ENCODE measurements around the gene CDPF1.

Gene CDPF1

DNA sequence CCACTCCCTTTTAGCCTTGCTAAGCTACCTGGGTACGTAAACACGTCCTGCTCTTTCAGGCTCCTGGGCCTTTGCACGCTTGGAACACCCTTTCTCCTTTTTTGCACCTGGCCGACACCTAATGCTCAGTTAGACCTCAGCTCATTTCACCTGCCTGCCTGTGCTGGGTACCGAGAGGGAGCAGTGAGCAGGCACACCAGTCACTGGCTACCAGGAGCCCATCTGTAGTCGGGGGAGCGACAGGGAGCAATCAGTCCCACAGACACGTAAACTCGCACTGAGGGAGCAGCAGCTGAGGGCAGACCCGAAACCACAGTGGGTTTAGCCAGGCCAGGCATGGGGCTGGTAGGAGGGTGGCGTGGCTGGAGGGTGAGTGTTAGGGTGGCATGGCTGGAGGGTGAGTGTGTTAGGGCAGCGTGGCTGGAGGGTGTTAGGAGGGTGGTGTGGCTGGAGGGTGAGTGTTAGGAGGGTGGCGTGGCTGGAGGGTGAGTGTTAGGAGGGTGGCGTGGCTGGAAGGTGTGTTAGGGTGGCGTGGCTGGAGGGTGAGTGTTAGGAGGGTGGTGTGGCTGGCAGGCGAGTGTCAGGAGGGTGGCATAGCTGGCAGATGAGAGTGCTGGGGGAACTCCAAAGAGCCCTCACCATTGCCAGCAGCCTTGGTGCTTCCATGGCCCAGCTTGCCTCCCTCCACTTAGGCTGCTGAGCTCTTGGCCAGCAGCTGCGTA is 40.2 kb upstream of the CDPF1 start:
- Mint-ChIP-seq H3K27ac (peak overlapping the region; percentile 72), H3K4me1 (ENCODE audit: low read depth) (peaks cover 45% of the 10 kb centered on the region), H3K9me3 (no peaks in the 10 kb centered on the region), H3K27me3 (no peaks in the 10 kb centered on the region), H3K4me3 (no peak overlapping the region), H3K36me3 (ENCODE audit: low read depth) (peaks cover 78% of the 10 kb centered on the region)
- intact Hi-C loops (cut with micrococcal nuclease), result loop anchor here (5.0 to 10.0 kb wide), 2 partner anchors 38 to 285 kb away; partner anchors contain the start of gene CDPF1

GRCh38 chr22:46289244-46289891 is 39.3 kb upstream of the CDPF1 start:
- intact Hi-C loops (cut with micrococcal nuclease), result no loop called here
- H3K9me3 Mint-ChIP-seq, result no peaks in the 10 kb centered on the region
- no peak overlapping the region for H3K4me3 Mint-ChIP-seq
- H3K4me1 Mint-ChIP-seq (ENCODE audit: low read depth), result peaks cover 40% of the 10 kb centered on the region
- H3K27ac Mint-ChIP-seq, result no peak overlapping the region
- H3K36me3 Mint-ChIP-seq (ENCODE audit: low read depth), result peaks cover 87% of the 10 kb centered on the region
- H3K27me3 Mint-ChIP-seq, result no peaks in the 10 kb centered on the region

DNA sequence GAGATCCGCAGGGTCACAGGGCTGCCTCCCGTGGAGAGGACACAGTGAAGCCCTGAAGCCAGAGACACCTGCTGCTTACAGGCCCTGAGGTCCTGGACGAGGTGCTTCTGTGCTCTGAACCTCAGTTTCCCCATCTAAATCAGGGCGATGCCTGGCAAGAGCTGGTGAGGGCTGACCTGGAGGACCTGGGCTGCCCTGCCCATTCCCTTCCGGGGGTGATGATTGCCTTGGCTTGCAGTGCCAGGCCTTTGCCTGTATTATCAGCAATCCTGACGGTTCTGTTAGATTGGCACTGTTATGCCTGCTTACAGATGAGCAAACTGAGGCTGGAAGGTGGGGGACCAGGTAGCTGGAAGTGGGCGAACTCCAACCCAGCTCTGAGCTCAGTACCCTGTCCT is 38.8 kb upstream of the CDPF1 start:
- Mint-ChIP-seq H3K9me3 (no peaks in the 10 kb centered on the region), H3K27me3 (no peaks in the 10 kb centered on the region), H3K4me1 (ENCODE audit: low read depth) (peaks cover 35% of the 10 kb centered on the region), H3K36me3 (ENCODE audit: low read depth) (peaks cover 93% of the 10 kb centered on the region), H3K4me3 (no peak overlapping the region), H3K27ac (peak overlapping the region; percentile 65)
- intact Hi-C loops (cut with micrococcal nuclease), result no loop called here

DNA sequence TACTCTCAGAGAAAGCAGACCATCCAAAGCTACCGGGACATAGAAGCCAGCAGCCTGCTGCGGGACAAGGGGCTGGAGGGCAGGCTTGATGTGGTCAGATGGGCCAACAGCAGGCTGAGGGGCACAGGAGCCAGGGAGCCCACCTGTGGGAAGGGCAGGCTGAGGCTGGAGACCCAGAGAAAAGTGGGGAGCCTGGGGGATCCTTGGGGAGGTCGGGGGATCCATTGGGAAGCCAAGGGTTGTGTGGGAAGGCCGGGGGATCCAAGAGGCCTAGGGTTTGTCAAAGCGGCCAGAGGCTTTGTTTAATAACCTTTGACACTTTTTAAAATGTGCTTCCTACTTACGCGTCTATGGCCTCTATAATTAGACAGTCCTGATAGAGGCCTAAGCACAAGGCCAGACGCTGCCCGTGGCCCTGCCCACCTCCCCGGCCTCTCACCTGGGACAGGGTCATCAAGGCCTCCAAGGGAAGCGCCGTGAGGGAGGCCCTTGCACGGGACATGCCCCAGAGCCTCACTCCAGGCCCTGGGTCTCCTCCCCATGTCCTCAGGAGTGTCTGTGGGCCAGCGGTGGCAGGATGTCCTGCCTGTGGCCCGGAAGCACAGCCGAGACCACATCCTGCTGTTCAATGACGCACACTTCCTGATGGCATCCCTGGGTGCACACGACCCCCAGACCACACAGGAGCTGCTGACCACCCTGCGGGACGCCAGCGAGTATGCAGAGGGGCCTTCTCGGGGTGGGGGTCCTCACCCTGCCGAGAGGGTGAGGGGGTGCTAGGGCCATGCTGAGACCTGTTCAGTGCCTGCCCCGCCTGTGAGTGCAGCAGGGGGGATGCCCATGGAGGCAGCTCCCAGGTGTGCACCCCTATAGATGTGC is 38.0 kb upstream of the CDPF1 start:
- H3K4me3 Mint-ChIP-seq, result peak overlapping the region; percentile 49
- H3K9me3 Mint-ChIP-seq, result no peaks in the 10 kb centered on the region
- H3K4me1 Mint-ChIP-seq (ENCODE audit: low read depth), result peaks cover 28% of the 10 kb centered on the region
- H3K27me3 Mint-ChIP-seq, result no peaks in the 10 kb centered on the region
- H3K27ac Mint-ChIP-seq, result peak overlapping the region; percentile 65
- peaks cover 96% of the 10 kb centered on the region for H3K36me3 Mint-ChIP-seq (ENCODE audit: low read depth)
- intact Hi-C loops (cut with micrococcal nuclease), result no loop called here

- peak overlapping the region; percentile 48 for H3K4me3 Mint-ChIP-seq
- peaks cover 96% of the 10 kb centered on the region for H3K36me3 Mint-ChIP-seq (ENCODE audit: low read depth)
- H3K4me1 Mint-ChIP-seq (ENCODE audit: low read depth), result peaks cover 19% of the 10 kb centered on the region
These were observed 37.1 kb upstream of the CDPF1 start for GRCh38 chr22:46286941-46287872.

DNA sequence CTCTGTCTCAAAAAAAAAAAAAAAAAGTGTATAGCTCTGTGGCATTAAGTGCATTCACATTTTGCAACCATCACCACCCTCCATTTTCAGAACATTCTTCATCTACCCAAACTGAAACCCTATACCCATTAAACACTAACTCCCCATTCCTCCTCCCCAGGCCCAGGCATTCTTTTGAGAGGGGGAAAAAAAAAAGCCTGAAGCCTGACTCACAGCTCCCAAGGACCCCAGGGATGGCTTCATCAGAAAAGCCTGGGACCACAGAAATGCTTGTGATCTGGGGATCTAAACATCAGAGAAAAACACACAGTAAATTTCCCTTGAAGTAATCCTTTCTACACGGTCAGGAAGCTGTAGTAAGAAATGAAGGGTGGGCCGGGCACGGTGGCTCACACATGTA is 35.9 kb upstream of the CDPF1 start:
- intact Hi-C loops (cut with micrococcal nuclease), result no loop called here
- no peaks in the 10 kb centered on the region for H3K9me3 Mint-ChIP-seq
- H3K36me3 Mint-ChIP-seq (ENCODE audit: low read depth), result peaks cover 97% of the 10 kb centered on the region
- no peak overlapping the region for H3K27ac Mint-ChIP-seq
- H3K4me3 Mint-ChIP-seq, result no peak overlapping the region
- no peaks in the 10 kb centered on the region for H3K27me3 Mint-ChIP-seq
- H3K4me1 Mint-ChIP-seq (ENCODE audit: low read depth), result peaks cover 19% of the 10 kb centered on the region

More at GRCh38 chr22:46286941-46287872, 37.1 kb upstream of the CDPF1 start:
- Mint-ChIP-seq H3K27me3 (no peaks in the 10 kb centered on the region), H3K27ac (peak overlapping the region; percentile 65), H3K9me3 (no peaks in the 10 kb centered on the region)
- intact Hi-C loops (cut with micrococcal nuclease), result no loop called here

DNA sequence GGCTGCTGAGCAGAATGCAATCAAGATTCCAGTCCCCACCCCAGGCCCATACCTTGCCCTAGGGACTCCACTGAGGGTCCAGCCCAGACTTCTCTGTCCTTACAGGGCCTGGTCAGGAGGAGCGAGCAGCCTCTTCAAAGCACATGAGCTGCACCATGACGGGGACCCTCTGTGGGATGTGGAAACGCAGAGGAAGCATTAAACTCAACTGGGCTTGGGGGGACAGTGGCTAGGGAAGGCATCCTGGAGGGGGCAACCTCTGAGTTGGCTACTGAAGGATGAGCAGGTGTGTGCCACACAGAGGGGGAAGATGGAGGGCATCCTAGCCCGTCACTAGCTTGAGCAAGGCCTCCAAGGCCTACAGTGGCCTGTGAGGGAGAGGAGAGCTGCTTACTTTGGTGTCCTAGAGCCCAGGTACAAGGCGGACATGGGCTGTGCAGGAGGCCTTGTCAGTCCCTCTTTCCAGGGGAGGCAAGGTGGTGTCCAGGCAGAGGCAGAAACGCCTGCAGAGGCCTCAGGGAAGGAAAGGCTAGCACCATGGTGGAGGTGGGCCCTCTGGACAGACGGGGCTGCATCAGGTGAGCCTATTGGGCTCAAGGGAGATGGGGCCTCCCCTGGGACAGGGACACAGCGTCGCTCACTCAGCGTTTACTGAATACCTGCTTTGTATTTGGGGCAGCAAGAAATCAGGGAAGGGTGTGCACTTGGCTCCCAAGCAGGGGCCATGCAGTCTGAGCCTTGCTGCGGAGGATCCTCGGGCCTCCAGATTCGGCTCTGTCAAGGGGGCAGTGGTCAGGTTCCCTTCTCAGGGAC is 32.0 kb upstream of the CDPF1 start:
- intact Hi-C loops (cut with micrococcal nuclease), result no loop called here

GRCh38 chr22:46280999-46281623 is 31.0 kb upstream of the CDPF1 start:
- peaks cover 10% of the 10 kb centered on the region for H3K4me1 Mint-ChIP-seq (ENCODE audit: low read depth)
- intact Hi-C loops (cut with micrococcal nuclease), result no loop called here
- H3K4me3 Mint-ChIP-seq, result no peak overlapping the region
- H3K27me3 Mint-ChIP-seq, result no peaks in the 10 kb centered on the region
- H3K36me3 Mint-ChIP-seq (ENCODE audit: low read depth), result peaks cover 100% of the 10 kb centered on the region
- no peaks in the 10 kb centered on the region for H3K9me3 Mint-ChIP-seq
- peak overlapping the region; percentile 17 for H3K27ac Mint-ChIP-seq

More for the DNA sequence above, 32.0 kb upstream of the CDPF1 start:
- Mint-ChIP-seq H3K36me3 (ENCODE audit: low read depth) (peaks cover 100% of the 10 kb centered on the region), H3K4me3 (no peak overlapping the region), H3K27me3 (no peaks in the 10 kb centered on the region), H3K9me3 (no peaks in the 10 kb centered on the region), H3K27ac (peak overlapping the region; percentile 23), H3K4me1 (ENCODE audit: low read depth) (peaks cover 13% of the 10 kb centered on the region)

GRCh38 chr22:46280063-46280817 is 30.1 kb upstream of the CDPF1 start:
- intact Hi-C loops (cut with micrococcal nuclease), result no loop called here
- no peak overlapping the region for H3K4me3 Mint-ChIP-seq
- H3K27ac Mint-ChIP-seq, result peak overlapping the region; percentile 17
- peaks cover 5% of the 10 kb centered on the region for H3K9me3 Mint-ChIP-seq
- peaks cover 18% of the 10 kb centered on the region for H3K4me1 Mint-ChIP-seq (ENCODE audit: low read depth)
- no peaks in the 10 kb centered on the region for H3K27me3 Mint-ChIP-seq
- peaks cover 100% of the 10 kb centered on the region for H3K36me3 Mint-ChIP-seq (ENCODE audit: low read depth)

DNA sequence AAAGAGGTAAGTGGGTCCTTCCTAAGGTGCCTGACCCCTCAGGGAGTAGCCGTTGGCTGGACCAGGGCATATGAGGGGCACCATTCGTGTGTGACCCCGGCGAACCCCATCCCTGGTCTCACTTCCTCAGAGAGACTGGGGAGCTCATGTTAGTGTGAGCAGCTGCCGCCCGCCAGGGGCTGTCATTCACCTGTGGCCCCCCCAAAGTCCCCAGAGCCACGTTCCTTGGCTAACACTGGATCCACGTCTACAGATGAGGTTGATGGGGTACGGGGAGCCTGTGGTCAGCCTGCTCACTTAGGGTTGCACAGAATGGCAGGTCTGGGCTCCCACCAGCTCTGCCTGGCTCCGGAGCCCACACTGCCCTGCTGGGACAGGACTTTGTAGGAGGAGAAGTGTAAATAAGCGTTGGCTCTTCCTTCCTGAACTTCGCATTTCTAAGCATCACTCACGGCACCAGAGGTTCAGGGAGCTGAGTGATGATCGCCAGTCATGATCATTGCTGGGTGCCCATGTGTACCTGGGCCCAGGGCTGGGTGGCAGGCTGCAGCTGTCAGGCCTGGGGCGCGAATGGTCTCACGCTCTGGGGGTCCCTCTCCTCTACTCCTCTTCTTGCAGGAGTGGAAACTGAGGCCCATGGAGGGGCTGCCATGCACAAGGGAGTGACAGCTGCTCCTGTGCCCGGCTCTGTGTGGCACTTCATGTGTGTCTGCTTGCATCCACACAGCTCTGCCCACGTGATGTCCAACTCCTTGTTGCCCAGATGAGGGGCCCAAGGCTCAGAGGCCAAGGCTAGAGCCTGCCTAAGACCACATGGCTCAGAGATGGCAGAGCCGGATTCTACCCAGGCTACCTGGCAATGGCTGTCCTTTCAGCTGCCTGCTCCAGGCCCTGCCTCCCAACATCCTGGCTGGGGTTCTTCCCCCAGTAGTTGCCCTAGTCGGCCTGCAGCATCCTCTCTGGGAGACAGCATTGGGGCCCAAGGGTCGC is 28.9 kb upstream of the CDPF1 start:
- intact Hi-C loops (cut with micrococcal nuclease), result no loop called here
- H3K27me3 Mint-ChIP-seq, result no peaks in the 10 kb centered on the region
- no peak overlapping the region for H3K27ac Mint-ChIP-seq
- peaks cover 100% of the 10 kb centered on the region for H3K36me3 Mint-ChIP-seq (ENCODE audit: low read depth)
- H3K4me1 Mint-ChIP-seq (ENCODE audit: low read depth), result peaks cover 18% of the 10 kb centered on the region
- H3K4me3 Mint-ChIP-seq, result no peak overlapping the region
- H3K9me3 Mint-ChIP-seq, result peaks cover 7% of the 10 kb centered on the region

- peaks cover 18% of the 10 kb centered on the region for H3K4me1 Mint-ChIP-seq (ENCODE audit: low read depth)
These were observed 26.5 kb upstream of the CDPF1 start for GRCh38 chr22:46276563-46276962.

More at GRCh38 chr22:46276563-46276962, 26.5 kb upstream of the CDPF1 start:
- no peaks in the 10 kb centered on the region for H3K27me3 Mint-ChIP-seq
- H3K9me3 Mint-ChIP-seq, result peaks cover 7% of the 10 kb centered on the region
- no peak overlapping the region for H3K4me3 Mint-ChIP-seq
- H3K36me3 Mint-ChIP-seq (ENCODE audit: low read depth), result peaks cover 100% of the 10 kb centered on the region
- H3K27ac Mint-ChIP-seq, result peak overlapping the region; percentile 21
- intact Hi-C loops (cut with micrococcal nuclease), result no loop called here
